GM15510 (cell line): ENCODE data around the gene PRDX5.

Experiments used
- POLR2A ChIP-seq: IDR thresholded peaks from 3 replicates; pipeline ENCODE4 v1.6.1; 2011; ENCODE audit warnings: borderline replicate concordance; ENCODE audit not compliant: insufficient read length; ENCODE audit errors: extremely low read depth

The PRDX5 gene

GRCh38 chr11:64342869-64343745 lies 25.2 kb downstream of the PRDX5 start:
- TF ChIP-seq POLR2A = no peak

GRCh38 chr11:64343767-64344559 lies 26.0 kb downstream of the PRDX5 start:
- TF ChIP-seq POLR2A = no peak

GRCh38 chr11:64344787-64345186 lies 26.9 kb downstream of the PRDX5 start:
- TF ChIP-seq POLR2A = no peak

- no peak for TF ChIP-seq POLR2A
Measured at GRCh38 chr11:64347193-64347867, 29.4 kb downstream of the PRDX5 start.

GRCh38 chr11:64348383-64349024 lies 30.6 kb downstream of the PRDX5 start:
- no peak for TF ChIP-seq POLR2A

GRCh38 chr11:64349025-64349387 lies 31.1 kb downstream of the PRDX5 start:
- no peak for TF ChIP-seq POLR2A

GRCh38 chr11:64349404-64349803 lies 31.5 kb downstream of the PRDX5 start:
- no peak for TF ChIP-seq POLR2A

- no peak for TF ChIP-seq POLR2A
Measured at GRCh38 chr11:64351136-64351631, 33.3 kb downstream of the PRDX5 start.

- TF ChIP-seq POLR2A = no peak
Measured at GRCh38 chr11:64352099-64352994, 34.4 kb downstream of the PRDX5 start.

- no peak for TF ChIP-seq POLR2A
Measured at GRCh38 chr11:64352995-64353714, 35.2 kb downstream of the PRDX5 start.

GRCh38 chr11:64353715-64354506 lies 36.0 kb downstream of the PRDX5 start:
- TF ChIP-seq POLR2A = no peak

- no peak for TF ChIP-seq POLR2A
Measured at GRCh38 chr11:64355078-64355940, 37.4 kb downstream of the PRDX5 start.
